HUES64 (cell line): Measurements from ENCODE around the gene FOXP1.
A peak's percentile ranks its signal among the peaks of the same experiment; 100 is the strongest.
"Not testable (repeated sequence)": the region's sequence is repeated elsewhere in the genome, so short reads cannot be mapped to it uniquely, and the experiment has no call there.

Experiments used
- H3K27ac ChIP-seq: 2 replicates; pipeline ENCODE4 v1.7.0; 2013; ENCODE audit warnings: low read depth, low read length, inconsistent platforms
- H3K27me3 ChIP-seq: 2 replicates; pipeline ENCODE4 v1.6.1; 2013; ENCODE audit warnings: mild to moderate bottlenecking, low read length; ENCODE audit not compliant: insufficient read depth
- H3K36me3 ChIP-seq: 2 replicates; pipeline ENCODE4 v1.6.1; 2013; ENCODE audit warnings: mild to moderate bottlenecking, low read length; ENCODE audit not compliant: insufficient read depth
- H3K4me1 ChIP-seq: 2 replicates; pipeline ENCODE4 v1.6.1; 2013; ENCODE audit warnings: mild to moderate bottlenecking, low read length, moderate library complexity; ENCODE audit not compliant: insufficient read depth
- H3K4me3 ChIP-seq: 2 replicates; pipeline ENCODE4 v1.5.1; 2013; ENCODE audit warnings: mild to moderate bottlenecking, low read length, moderate library complexity
- H3K9ac ChIP-seq: 2 replicates; pipeline ENCODE4 v1.6.1; 2013; ENCODE audit warnings: mild to moderate bottlenecking, low read depth, low read length
- H3K9me3 ChIP-seq: 2 replicates; pipeline ENCODE4 v1.6.1; 2013; ENCODE audit warnings: low read depth, low read length; ENCODE audit not compliant: insufficient read depth
- WGBS: fragments of 150-250, 120-280 bp; methylation state at CpG from one replicate; pipeline ENCODE4 v1.1.7; 2013; ENCODE audit warnings: missing lambda C conversion rate; 5-methylcytosine and 5-hydroxymethylcytosine counted together

The FOXP1 gene

DNA sequence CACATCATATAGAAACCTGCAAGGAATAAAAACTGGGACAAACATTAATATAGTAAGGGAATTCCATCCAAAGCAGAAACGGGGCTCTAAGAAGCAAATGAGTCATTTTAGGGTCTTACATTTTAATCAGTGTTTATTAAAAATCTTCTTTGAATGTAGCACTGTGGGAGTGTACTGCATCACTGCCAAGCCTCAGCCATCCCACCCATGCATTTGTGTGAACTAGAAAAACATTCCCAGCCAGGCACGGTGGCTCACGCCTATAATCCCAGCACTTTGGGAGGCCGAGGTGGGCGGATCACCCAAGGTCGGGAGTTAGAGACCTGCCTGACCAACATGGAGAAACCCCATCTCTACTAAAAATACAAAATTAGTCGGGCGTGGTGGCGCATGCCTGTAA lies 57.1 kb downstream of the FOXP1 start:
- H3K4me1 ChIP-seq: peaks cover 30% of the 10 kb centered on the region

DNA sequence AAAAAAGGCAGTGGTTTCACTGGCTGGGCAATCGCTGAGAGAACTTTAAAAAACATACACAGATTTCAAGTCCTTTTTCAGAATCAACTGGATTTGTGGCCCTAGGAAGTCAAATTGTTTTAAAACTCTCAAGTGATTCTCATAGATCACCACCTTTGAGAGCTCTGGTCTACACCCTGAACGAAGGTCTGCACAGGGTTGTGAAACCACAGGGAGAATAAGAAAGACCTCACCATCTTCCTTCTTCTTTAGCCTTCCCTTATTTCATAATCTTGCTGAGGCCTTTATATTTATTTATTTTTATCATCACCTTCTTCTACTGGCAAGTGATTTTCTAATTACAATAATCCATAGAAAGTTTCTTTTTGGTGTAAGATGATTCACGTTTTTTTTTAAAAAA lies 58.1 kb downstream of the FOXP1 start:
- Histone ChIP-seq H3K27me3 (no peaks in the 10 kb centered on the region), H3K27ac (no peak overlapping the region), H3K4me1 (peaks cover 33% of the 10 kb centered on the region), H3K9ac (no peak overlapping the region), H3K9me3 (no peaks in the 10 kb centered on the region), H3K36me3 (no peaks in the 10 kb centered on the region), H3K4me3 (no peak overlapping the region)
- 97% methylated on average over 2 of the region's 3 CpGs for WGBS

More for the DNA sequence above, 57.1 kb downstream of the FOXP1 start:
- H3K36me3 ChIP-seq, H3K27ac ChIP-seq, H3K9me3 ChIP-seq, H3K27me3 ChIP-seq, H3K4me3 ChIP-seq, H3K9ac ChIP-seq: not testable (repeated sequence)
- WGBS: 94% methylated on average over 9 of the region's 9 CpGs

DNA sequence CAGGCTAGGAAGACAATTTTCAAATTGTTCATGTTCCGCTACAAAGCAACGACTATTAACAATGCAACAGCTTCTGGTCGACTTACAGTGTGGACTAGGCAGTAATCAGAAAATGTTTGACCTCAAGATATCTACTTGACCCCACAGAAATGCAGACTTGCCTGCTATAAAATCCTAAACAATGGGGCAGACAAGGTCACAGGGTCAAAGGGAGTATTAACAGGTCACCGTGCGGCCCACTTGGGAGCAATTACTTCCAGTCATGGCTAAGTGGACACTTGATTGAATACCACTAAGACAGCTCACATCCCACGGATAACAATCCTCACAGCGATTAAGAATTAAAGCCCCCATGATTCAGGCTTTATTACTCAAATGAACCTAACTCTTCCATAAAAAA lies 58.9 kb downstream of the FOXP1 start:
- Histone ChIP-seq H3K9ac (no peak overlapping the region), H3K9me3 (no peaks in the 10 kb centered on the region), H3K27me3 (no peaks in the 10 kb centered on the region), H3K4me3 (no peak overlapping the region), H3K36me3 (no peaks in the 10 kb centered on the region), H3K27ac (no peak overlapping the region), H3K4me1 (peaks cover 40% of the 10 kb centered on the region)
- 84% methylated on average over 7 of the region's 7 CpGs for whole genome bisulfite sequencing

- Histone ChIP-seq H3K4me1 (peaks cover 38% of the 10 kb centered on the region), H3K9me3 (no peaks in the 10 kb centered on the region), H3K36me3 (no peaks in the 10 kb centered on the region), H3K27ac (no peak overlapping the region), H3K4me3 (no peak overlapping the region), H3K27me3 (no peaks in the 10 kb centered on the region), H3K9ac (no peak overlapping the region)
- 92% methylated on average over 4 of the region's 4 CpGs for WGBS
Observed at GRCh38 chr3:71523628-71524027, 59.9 kb downstream of the FOXP1 start.

DNA sequence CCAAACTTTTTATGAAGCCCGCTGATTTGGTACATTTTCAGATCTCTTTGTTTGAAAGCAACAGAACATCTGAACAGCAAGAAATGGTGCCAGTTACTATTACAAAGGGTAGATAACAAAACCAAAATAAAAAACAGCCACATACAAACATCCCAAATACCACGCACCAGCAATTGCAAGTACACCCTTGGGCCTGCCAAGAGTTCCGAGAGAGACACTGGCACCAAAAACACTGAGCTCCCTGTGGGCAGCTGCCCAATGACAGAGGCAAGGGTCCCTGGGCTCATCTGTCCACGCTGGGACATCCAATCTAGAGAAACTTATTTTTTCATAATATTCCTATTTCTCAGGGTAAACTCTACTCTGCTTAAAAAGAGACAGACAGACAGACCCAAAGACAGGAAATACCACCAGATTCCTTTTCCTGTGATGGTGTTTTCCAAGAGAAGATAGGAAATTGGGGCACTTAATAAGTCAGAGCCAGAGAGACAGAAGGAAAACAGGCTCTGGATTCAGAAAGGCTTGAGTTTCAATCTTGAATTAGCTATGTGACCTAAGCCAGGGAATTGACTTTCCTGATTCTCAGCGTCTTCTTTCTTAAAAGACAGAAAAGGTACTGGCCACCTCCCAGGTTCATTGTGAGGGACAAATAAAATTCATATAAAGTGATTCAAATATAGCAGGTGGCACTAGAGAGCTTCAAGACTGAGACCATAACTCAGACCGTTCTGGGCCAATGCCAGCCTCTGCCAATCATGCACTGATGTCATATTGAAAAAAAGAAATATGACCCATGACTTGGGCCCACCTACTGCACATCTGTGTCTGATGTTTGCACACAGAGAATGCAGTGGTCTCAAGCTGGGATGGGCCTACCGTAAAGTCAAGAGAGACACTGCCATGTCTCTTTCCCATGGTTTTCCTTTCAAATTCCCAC lies 61.3 kb downstream of the FOXP1 start:
- no peak overlapping the region for H3K4me3 ChIP-seq
- 89% methylated on average over 7 of the region's 7 CpGs for WGBS
- peaks cover 40% of the 10 kb centered on the region for H3K4me1 ChIP-seq
- no peaks in the 10 kb centered on the region for H3K27me3 ChIP-seq
- no peaks in the 10 kb centered on the region for H3K36me3 ChIP-seq
- no peaks in the 10 kb centered on the region for H3K9me3 ChIP-seq
- H3K27ac ChIP-seq: no peak overlapping the region
- H3K9ac ChIP-seq: no peak overlapping the region

DNA sequence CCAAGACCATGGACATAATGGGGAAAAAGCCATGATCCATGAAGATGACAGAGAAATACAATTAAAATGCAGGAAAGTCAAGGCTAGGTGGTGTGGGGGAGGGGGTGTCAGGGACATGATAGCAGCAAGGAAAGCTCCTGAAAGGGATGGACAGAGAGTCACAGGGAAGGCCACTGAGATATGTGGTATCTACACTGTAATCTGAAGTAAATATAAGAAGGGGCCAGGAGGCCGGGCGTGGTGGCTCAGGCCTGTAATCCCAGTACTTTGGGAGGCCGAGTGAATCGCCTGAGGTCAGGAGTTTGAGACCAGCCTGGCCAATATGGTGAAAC lies 62.5 kb downstream of the FOXP1 start:
- Histone ChIP-seq H3K9me3 (no peaks in the 10 kb centered on the region), H3K27ac (no peak overlapping the region), H3K4me3 (no peak overlapping the region), H3K9ac (no peak overlapping the region), H3K27me3 (no peaks in the 10 kb centered on the region), H3K4me1 (peaks cover 40% of the 10 kb centered on the region), H3K36me3 (no peaks in the 10 kb centered on the region)
- 93% methylated on average over 4 of the region's 4 CpGs for WGBS

- no peak overlapping the region for H3K4me3 ChIP-seq
- 74% methylated on average over 9 of the region's 10 CpGs for WGBS
- H3K4me1 ChIP-seq: peaks cover 43% of the 10 kb centered on the region
- H3K27me3 ChIP-seq: no peaks in the 10 kb centered on the region
- no peaks in the 10 kb centered on the region for H3K9me3 ChIP-seq
- 0 out of 2 replicates have a peak overlapping the region, but pooled peaks have one; percentile 1 for H3K27ac ChIP-seq
- no peaks in the 10 kb centered on the region for H3K36me3 ChIP-seq
- H3K9ac ChIP-seq: no peak overlapping the region
Observed at GRCh38 chr3:71520161-71521020, 63.1 kb downstream of the FOXP1 start.

DNA sequence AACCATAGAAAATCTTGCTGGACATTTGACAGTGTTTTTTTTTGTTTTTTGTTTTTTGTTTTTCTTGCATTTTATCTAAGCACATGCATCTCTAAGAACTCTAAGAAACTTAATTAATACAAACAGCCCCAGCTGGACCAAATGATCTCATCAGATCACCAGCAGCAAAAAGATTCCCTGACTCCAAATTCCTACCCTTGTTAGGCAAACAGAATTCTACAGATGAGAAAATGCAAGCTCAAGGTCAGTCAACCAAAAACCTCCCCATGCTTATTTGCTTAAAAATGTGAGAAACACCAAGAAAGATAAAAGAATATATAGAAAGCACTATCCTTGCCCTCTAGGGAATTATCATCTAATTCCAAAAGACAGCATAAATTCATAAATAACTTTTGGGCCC lies 65.4 kb downstream of the FOXP1 start:
- Histone ChIP-seq H3K27me3 (no peaks in the 10 kb centered on the region), H3K27ac (no peak overlapping the region), H3K4me3 (no peak overlapping the region), H3K9me3 (no peaks in the 10 kb centered on the region), H3K4me1 (peaks cover 30% of the 10 kb centered on the region), H3K9ac (no peak overlapping the region), H3K36me3 (no peaks in the 10 kb centered on the region)

DNA sequence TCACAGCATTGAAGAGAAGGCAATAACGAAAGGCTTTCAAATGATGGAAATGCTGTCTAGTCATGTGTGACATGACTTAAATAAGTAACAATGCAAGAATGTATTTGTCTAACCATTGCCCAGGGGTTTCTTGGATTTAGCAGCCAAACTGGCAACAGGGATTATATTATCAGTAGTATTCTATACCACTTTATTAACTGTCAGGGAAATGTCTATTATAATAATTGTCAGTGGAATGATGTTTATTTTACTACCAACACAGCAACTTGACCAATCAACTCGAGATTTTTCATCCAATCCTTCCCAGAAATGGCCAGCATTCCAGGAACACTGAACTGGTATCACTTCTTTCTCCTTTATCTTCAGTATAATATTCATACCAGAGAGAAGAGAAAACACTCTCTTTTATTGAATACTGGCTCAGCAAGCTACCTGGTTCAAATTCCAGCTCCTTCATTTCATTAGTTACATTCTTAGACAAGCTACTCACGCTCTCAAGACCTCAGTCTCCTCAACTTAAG lies 66.2 kb downstream of the FOXP1 start:
- Histone ChIP-seq H3K4me3 (no peak overlapping the region), H3K4me1 (peaks cover 30% of the 10 kb centered on the region)

DNA sequence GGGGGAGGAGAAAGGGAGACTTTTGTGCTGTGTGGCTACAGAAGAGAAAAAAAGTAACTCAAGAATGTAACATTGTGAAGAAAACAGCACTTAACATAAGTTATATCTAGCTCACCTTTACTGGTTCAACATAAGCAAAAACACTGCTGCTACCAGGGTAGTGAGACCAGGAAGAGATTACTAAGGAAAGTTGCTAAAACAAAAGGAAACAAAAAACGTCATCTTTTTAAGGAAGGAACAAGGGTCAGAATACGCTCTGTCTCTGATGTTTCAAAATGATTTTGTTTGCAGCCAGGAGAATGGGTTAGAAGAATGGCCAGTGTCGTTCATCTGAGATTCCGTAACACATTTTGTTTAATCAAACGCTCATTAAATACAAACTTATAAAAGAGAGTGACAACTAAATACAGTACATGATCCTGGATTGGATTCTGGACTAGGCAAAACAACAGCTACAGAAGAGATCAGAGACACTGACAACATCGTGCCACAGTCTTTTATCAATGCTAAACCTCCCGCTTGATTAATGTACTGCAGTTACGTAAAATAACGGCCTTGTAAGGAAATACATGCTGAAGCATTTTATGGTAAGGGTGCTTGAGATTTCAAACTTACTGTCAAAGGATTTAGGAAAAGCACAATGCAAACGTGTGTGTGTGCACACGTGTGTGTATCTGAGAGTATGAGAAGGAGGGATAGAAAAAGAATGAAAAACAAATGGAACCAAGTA lies 67.7 kb downstream of the FOXP1 start:
- Histone ChIP-seq H3K4me1 (peaks cover 40% of the 10 kb centered on the region), H3K9me3 (no peaks in the 10 kb centered on the region), H3K9ac (no peak overlapping the region), H3K36me3 (no peaks in the 10 kb centered on the region), H3K27me3 (no peaks in the 10 kb centered on the region), H3K27ac (no peak overlapping the region), H3K4me3 (no peak overlapping the region)
- WGBS: 93% methylated on average over 11 of the region's 11 CpGs

More for the DNA sequence above, 66.2 kb downstream of the FOXP1 start:
- Histone ChIP-seq H3K36me3 (no peaks in the 10 kb centered on the region), H3K9me3 (no peaks in the 10 kb centered on the region), H3K27ac (no peak overlapping the region), H3K27me3 (no peaks in the 10 kb centered on the region), H3K9ac (no peak overlapping the region)
- 94% methylated on average over 3 of the region's 3 CpGs for WGBS
